H1 (cell line): ENCODE data around the gene SLC9A3. TPM values are rescaled to one million over a fixed set of nuclear protein-coding genes. Genes with fewer than 3 reads are reported as not detected.

ENCODE experiments used
- CTCF ChIA-PET: fragments of 300-600 bp; sonication (Branson Sonifier 250); formaldehyde crosslinking; loops from one replicate; lab custom pipeline; 2021; ENCODE audit not compliant: partially characterized antibody; lab: Charles Lee
- POLR2A ChIA-PET: fragments of 300-600 bp; sonication (Branson Sonifier 250); formaldehyde crosslinking; loops from one replicate; lab custom pipeline; 2021; ENCODE audit warnings: inconsistent platforms; ENCODE audit not compliant: partially characterized antibody; lab: Charles Lee
- DNase-seq, 2 experiments: peaks; one replicate each; pipeline versions ENCODE4 v3.0.0 to v3.0.0-alpha.2; 2010 to 2022; ENCODE audit warnings: low spot score in 2 of 2, low read depth in 1 of 2, mixed read lengths in 1 of 2
- FAIRE-seq: peaks from 2 replicates; lab custom pipeline; 2011; peaks lifted over from hg19 to GRCh38; lab: Jason Lieb, UNC
- H2AFZ ChIP-seq: 2 replicates; pipeline ENCODE4 v1.8.1; 2012; ENCODE audit warnings: low read length, inconsistent platforms
- H2AK5ac ChIP-seq: 2 replicates; pipeline ENCODE4 v1.6.1; 2013; ENCODE audit warnings: low read depth, low read length
- H2BK120ac ChIP-seq: replicated peaks from 2 replicates; pipeline ENCODE3; 2013; ENCODE audit warnings: low read depth, low read length, inconsistent platforms
- H2BK12ac ChIP-seq: 2 replicates; pipeline ENCODE4 v1.6.1; 2013; ENCODE audit warnings: low read depth, low read length
- H2BK15ac ChIP-seq: 2 replicates; pipeline ENCODE4 v1.6.1; 2013; ENCODE audit warnings: low read length
- H2BK20ac ChIP-seq: 2 replicates; pipeline ENCODE4 v1.6.1; 2013; ENCODE audit warnings: low read length
- H2BK5ac ChIP-seq: 2 replicates; pipeline ENCODE4 v1.6.1; 2013; ENCODE audit warnings: low read depth, low read length
- H3K14ac ChIP-seq: 2 replicates; pipeline ENCODE4 v1.6.1; 2013; ENCODE audit warnings: inconsistent platforms; ENCODE audit not compliant: insufficient read length
- H3K18ac ChIP-seq: 2 replicates; pipeline ENCODE4 v1.6.1; 2013; ENCODE audit warnings: low read length; ENCODE audit errors: extremely low read depth
- H3K23ac ChIP-seq: 2 replicates; pipeline ENCODE4 v1.6.1; 2013; ENCODE audit warnings: inconsistent platforms; ENCODE audit not compliant: insufficient read length
- H3K23me2 ChIP-seq: 2 replicates; pipeline ENCODE4 v1.6.1; 2013; ENCODE audit warnings: low read depth, low read length
- H3K27ac ChIP-seq: 2 replicates; pipeline ENCODE4 v1.6.1; 2011; ENCODE audit warnings: low read depth, low read length, inconsistent platforms
- H3K27me3 ChIP-seq, 4 experiments: replicated peaks in 1 of 4; 1 replicate in 1 of 4; 2 replicates in 3 of 4; pipeline versions ENCODE4 v1.6.1 to v1.8.1; 2011 to 2013; ENCODE audit warnings: low read length in 3 of 4, mild to moderate bottlenecking in 3 of 4, inconsistent platforms in 2 of 4, mixed read lengths in 2 of 4, moderate library complexity in 1 of 4; ENCODE audit not compliant: control insufficient read depth in 3 of 4, insufficient read depth in 3 of 4; ENCODE audit errors: extremely low read depth in 1 of 4
- H3K36me3 ChIP-seq, 4 experiments: 2 replicates each; pipeline versions ENCODE4 v1.6.1 to v1.8.1; 2011 to 2013; ENCODE audit warnings: mild to moderate bottlenecking in 4 of 4, low read length in 3 of 4, moderate library complexity in 2 of 4, control low read depth in 1 of 4, inconsistent platforms in 1 of 4; ENCODE audit not compliant: insufficient read depth in 4 of 4, control insufficient read depth in 2 of 4
- H3K4ac ChIP-seq: replicated peaks from 2 replicates; pipeline ENCODE3; 2013; ENCODE audit warnings: low read length, low read depth, mixed read lengths, inconsistent platforms; ENCODE audit not compliant: insufficient read length
- H3K4me1 ChIP-seq, 4 experiments: replicated peaks in 1 of 4; 1 replicate in 1 of 4; 2 replicates in 3 of 4; pipeline versions ENCODE4 v1.6.1 to v1.8.1; 2011 to 2013; ENCODE audit warnings: low read length in 3 of 4, inconsistent platforms in 2 of 4, mixed read lengths in 1 of 4; ENCODE audit not compliant: insufficient read depth in 4 of 4, control insufficient read depth in 3 of 4
- H3K4me2 ChIP-seq, 2 experiments: 2 replicates each; pipeline versions ENCODE4 v1.6.1 to v1.8.1; 2011 to 2013; ENCODE audit warnings: low read depth in 2 of 2, low read length in 2 of 2, control low read depth in 1 of 2, inconsistent platforms in 1 of 2, mild to moderate bottlenecking in 1 of 2; ENCODE audit not compliant: insufficient read depth in 1 of 2
- H3K4me3 ChIP-seq, 4 experiments: fragments of 200-600, 300-600 bp in 1 of 4; sonication (generic), shearing (Covaris generic), sonication (Bioruptor Twin) in 1 of 4; 2 replicates each; pipeline versions ENCODE4 v1.5.1 to v1.8.1; 2011 to 2016; ENCODE audit warnings: low read length in 4 of 4, low read depth in 3 of 4, control low read depth in 2 of 4, inconsistent platforms in 2 of 4, mild to moderate bottlenecking in 2 of 4, mixed read lengths in 1 of 4, moderate library complexity in 1 of 4; ENCODE audit not compliant: insufficient read depth in 2 of 4; ENCODE audit errors: extremely low read depth in 1 of 4
- H3K56ac ChIP-seq: replicated peaks from 2 replicates; pipeline ENCODE3; 2013; ENCODE audit warnings: low read depth, mild to moderate bottlenecking, mixed read lengths, low read length, inconsistent platforms; ENCODE audit not compliant: insufficient read length
- H3K79me1 ChIP-seq: 2 replicates; pipeline ENCODE4 v1.6.1; 2013; ENCODE audit warnings: low read depth, low read length, control low read depth
- H3K79me2 ChIP-seq, 2 experiments: 2 replicates each; pipeline versions ENCODE4 v1.6.1 to v1.8.1; 2012 to 2013; ENCODE audit warnings: low read length in 2 of 2, mild to moderate bottlenecking in 2 of 2, inconsistent platforms in 1 of 2; ENCODE audit not compliant: insufficient read depth in 2 of 2, control insufficient read depth in 1 of 2
- H3K9ac ChIP-seq, 4 experiments: replicated peaks in 1 of 4; 1 replicate in 1 of 4; 2 replicates in 3 of 4; pipeline versions ENCODE4 v1.6.1 to v1.8.1; 2011 to 2013; ENCODE audit warnings: low read depth in 3 of 4, low read length in 3 of 4, control low read depth in 2 of 4, mild to moderate bottlenecking in 2 of 4, moderate library complexity in 2 of 4, inconsistent platforms in 1 of 4; ENCODE audit errors: extremely low read depth in 1 of 4
- H3K9me3 ChIP-seq, 2 experiments: 2 replicates each; pipeline versions ENCODE4 v1.6.1 to v1.8.1; 2012 to 2013; ENCODE audit warnings: mild to moderate bottlenecking in 2 of 2, moderate library complexity in 2 of 2, control low read depth in 1 of 2, inconsistent platforms in 1 of 2, low read depth in 1 of 2, low read length in 1 of 2, mixed read lengths in 1 of 2; ENCODE audit not compliant: insufficient read depth in 2 of 2
- H4K20me1 ChIP-seq, 2 experiments: replicated peaks in 1 of 2; 2 replicates each; pipeline versions ENCODE3 to v1.8.1; 2011 to 2013; ENCODE audit warnings: inconsistent platforms in 2 of 2, low read length in 2 of 2, mild to moderate bottlenecking in 1 of 2; ENCODE audit not compliant: insufficient read depth in 2 of 2, control insufficient read depth in 1 of 2
- H4K5ac ChIP-seq: 2 replicates; pipeline ENCODE4 v1.6.1; 2013; ENCODE audit warnings: low read length, low read depth, mixed read lengths, inconsistent platforms; ENCODE audit not compliant: insufficient read length
- H4K8ac ChIP-seq: 2 replicates; pipeline ENCODE4 v1.8.0; 2013; ENCODE audit warnings: mild to moderate bottlenecking, moderate library complexity, low read length, inconsistent platforms; ENCODE audit not compliant: insufficient read depth; ENCODE audit errors: extremely low read depth
- H4K91ac ChIP-seq: replicated peaks from 2 replicates; pipeline ENCODE3; 2013; ENCODE audit warnings: low read length, mixed read lengths, inconsistent platforms; ENCODE audit not compliant: insufficient read length
- CTBP2 ChIP-seq: IDR thresholded peaks from 2 replicates; pipeline ENCODE4 v1.7.0; 2011; ENCODE audit warnings: borderline replicate concordance, mild to moderate bottlenecking, moderate library complexity, mixed read lengths, low read length; ENCODE audit not compliant: insufficient read depth, insufficient read length
- HDAC2 ChIP-seq, 2 experiments: fragments of 300-600 bp in 1 of 2; sonication (generic) in 1 of 2; IDR thresholded peaks; 2 replicates each; pipeline ENCODE4 v1.6.1; 2011 to 2012; ENCODE audit warnings: low read depth in 2 of 2, low read length in 2 of 2, mild to moderate bottlenecking in 2 of 2, moderate library complexity in 2 of 2, borderline replicate concordance in 1 of 2, inconsistent platforms in 1 of 2
- KDM5A ChIP-seq: fragments of 200-600 bp; IDR thresholded peaks from 2 replicates; pipeline ENCODE4 v1.7.1; 2012; ENCODE audit warnings: mild to moderate bottlenecking, low read length, inconsistent platforms, mixed read lengths
- SIX5 ChIP-seq: IDR thresholded peaks from 2 replicates; pipeline ENCODE4 v1.6.1; 2011; ENCODE audit warnings: mild to moderate bottlenecking, low read depth, low read length
- SUZ12 ChIP-seq: fragments of 200-600 bp; sonication (generic); IDR thresholded peaks from 2 replicates; pipeline ENCODE4 v1.6.1; 2012; ENCODE audit warnings: mild to moderate bottlenecking, inconsistent platforms, low read length, moderate library complexity, mixed read lengths
- ZNF274 ChIP-seq: IDR thresholded peaks from 2 replicates; pipeline ENCODE4 v1.7.0; 2012; ENCODE audit warnings: low read length, borderline replicate concordance; ENCODE audit errors: extremely low read depth
- WGBS, 2 experiments: shearing (Covaris generic) in 1 of 2; methylation state at CpG; one replicate each; pipeline versions ENCODE4 v1.1.6 to v1.1.7; 2013 to 2015; ENCODE audit warnings: low lambda C conversion rate in 2 of 2, mixed read lengths in 2 of 2, inconsistent platforms in 1 of 2, low coverage in 1 of 2, missing lambda C conversion rate in 1 of 2; ENCODE audit not compliant: insufficient replicate concordance in 2 of 2, insufficient coverage in 1 of 2, insufficient read length in 1 of 2; ENCODE audit errors: extremely low coverage in 1 of 2, missing lambda C conversion rate in 1 of 2; 5-methylcytosine and 5-hydroxymethylcytosine counted together
- polyA plus RNA-seq, 7 experiments: library from polyadenylated mRNA; depleted of rRNA in 3 of 7; stranded (reverse) in 5 of 7; unstranded in 2 of 7; fragments of >200 nt in 5 of 7; fragments of 200-250 nt in 2 of 7; gene quantifications; 1 replicate in 5 of 7; 2 replicates in 1 of 7; 4 replicates in 1 of 7; pipeline versions ENCODE4 v1.2.1 to v1.2.3, GENCODE V29; 2011 to 2013; ENCODE audit warnings: missing spikeins in 2 of 7, mixed read lengths in 2 of 7
- total RNA-seq: library from RNA; stranded (reverse); fragmentation: NEBNext Ultra II Directional; extraction: Animal tissue kit (Norgen Biotek cat#: 25700); gene quantifications from 2 replicates; pipeline ENCODE4 v1.2.1, GENCODE V29; 2021

The SLC9A3 gene
- total and polyA plus RNA-seq, 2 of the 8 experiments (the other 6 are each of a cell fraction or from before 2014, with no cell fraction given) = 0.95 to 1.0 TPM

- Histone ChIP-seq H2AK5ac (no peak overlapping the region), H3K14ac (no peak overlapping the region), H3K4me1 (no peaks in the 10 kb centered on the region), H4K20me1 (no peaks in the 10 kb centered on the region), H2BK5ac (no peak overlapping the region), H2BK120ac (no peak overlapping the region), H3K79me1 (no peaks in the 10 kb centered on the region), H3K4me3 (no peak overlapping the region), H3K18ac (no peak overlapping the region), H3K9me3 (no peaks in the 10 kb centered on the region), H3K79me2 (no peaks in the 10 kb centered on the region), H2AFZ (no peak overlapping the region), H4K91ac (no peak overlapping the region), H3K9ac (no peak overlapping the region), H2BK15ac (no peak overlapping the region), H3K27ac (no peak overlapping the region), H4K8ac (no peak overlapping the region), H3K36me3 (no peaks in the 10 kb centered on the region), H3K4ac (no peak overlapping the region), H3K23ac (no peak overlapping the region), H3K4me2 (no peak overlapping the region), H4K5ac (no peak overlapping the region), H2BK20ac (no peak overlapping the region), H3K56ac (no peak overlapping the region), H2BK12ac (no peak overlapping the region), H3K23me2 (no peaks in the 10 kb centered on the region; the same call in 1 of the 2 replicates), H3K27me3 (peaks cover 0 to 2% (median 0%) of the 10 kb centered on the region in 4 experiments; a peak in 2 of 7 replicates)
- ChIA-PET POLR2A (interaction anchor here (0.7 kb wide), 1 partner anchor 102 kb away, joined by 3 read pairs; no protein-coding TSS in a partner anchor), CTCF (interaction anchor here (0.6 to 2.0 kb wide), 3 partner anchors 16 to 129 kb away, joined by 3 to 5 read pairs (median 4); no protein-coding TSS in a partner anchor)
- no peak for DNase-seq
- FAIRE-seq = no peak
- WGBS, 2 experiments = 90% methylated on average over 5 of the region's 5 CpGs; no CpG with 5 or more reads in 1 of the 2 experiments
- no peak for TF ChIP-seq CTBP2
- TF ChIP-seq HDAC2 (IDR thresholded peaks at IDR 0.05; ENCODE audit: borderline replicate concordance in 1 of 2, low read depth in 2 of 2, low read length in 2 of 2) = no peak
- no peak for TF ChIP-seq KDM5A
- TF ChIP-seq SUZ12 = no peak
- no peak for TF ChIP-seq SIX5
- no peak for TF ChIP-seq ZNF274
These were observed 19.1 kb upstream of the SLC9A3 start for GRCh38 chr5:543351-543750.
